HepG2 (cell line): ENCODE results near the gene ZNF225. TPM values are rescaled to one million over a fixed set of nuclear protein-coding genes. Genes with fewer than 3 reads are reported as not detected.
A peak's percentile ranks its signal among the peaks of the same experiment; 100 is the strongest.

Experiments
- CC2D1A ChIP-seq: sonication (generic); formaldehyde crosslinking; IDR thresholded peaks from 2 replicates; pipeline ENCODE4 v1.8.1; 2023; ENCODE audit warnings: mild to moderate bottlenecking, missing genetic modification reagents
- ETV5 ChIP-seq: IDR thresholded peaks from 2 replicates; pipeline ENCODE4 v1.6.1; 2018; ENCODE audit warnings: missing biosample characterization, missing genetic modification reagents, inconsistent platforms, borderline replicate concordance
- IRF2 ChIP-seq: IDR thresholded peaks from 2 replicates; pipeline ENCODE4 v1.6.1; 2018; ENCODE audit warnings: missing genetic modification reagents, missing compliant biosample characterization
- KLF15 ChIP-seq: sonication (generic); formaldehyde crosslinking; IDR thresholded peaks from 2 replicates; pipeline ENCODE4 v1.8.1; 2023; ENCODE audit warnings: borderline replicate concordance, mild to moderate bottlenecking, inconsistent platforms, missing genetic modification reagents, mixed read lengths
- MAFK ChIP-seq, 2 experiments: IDR thresholded peaks in 1 of 2; conservative IDR thresholded peaks in 1 of 2; 2 replicates each; pipeline ENCODE4 v1.6.1; 2011; ENCODE audit warnings: improper control_type of control experiment in 2 of 2, low read length in 2 of 2
- MED1 ChIP-seq: sonication (generic); formaldehyde crosslinking; IDR thresholded peaks from 2 replicates; pipeline ENCODE4 v1.4.0; 2020; ENCODE audit warnings: missing genetic modification reagents
- MLLT10 ChIP-seq: sonication (generic); formaldehyde crosslinking; IDR thresholded peaks from 2 replicates; pipeline ENCODE4 v1.4.0; 2020; ENCODE audit warnings: missing genetic modification reagents
- NFKBIZ ChIP-seq: IDR thresholded peaks from 2 replicates; pipeline ENCODE4 v1.6.1; 2018; ENCODE audit warnings: missing genetic modification reagents, missing compliant biosample characterization
- RARG ChIP-seq: sonication (generic); formaldehyde crosslinking; IDR thresholded peaks from 2 replicates; pipeline ENCODE4 v1.4.0; 2020; ENCODE audit warnings: low read depth, mild to moderate bottlenecking, missing genetic modification reagents
- SPEN ChIP-seq: sonication (generic); formaldehyde crosslinking; IDR thresholded peaks from 2 replicates; pipeline ENCODE4 v1.5.1; 2020; ENCODE audit warnings: low read depth, mild to moderate bottlenecking, missing genetic modification reagents
- TAF1 ChIP-seq: sonication (generic); formaldehyde crosslinking; IDR thresholded peaks from 2 replicates; pipeline ENCODE4 v1.4.0; 2020; ENCODE audit warnings: missing genetic modification reagents
- TBX3 ChIP-seq: fragments of 450-650 bp; IDR thresholded peaks from 2 replicates; pipeline ENCODE4 v1.6.1; 2017; ENCODE audit warnings: antibody characterized with exemption, mild to moderate bottlenecking, inconsistent platforms, borderline replicate concordance
- YY1 ChIP-seq: IDR thresholded peaks from 2 replicates; pipeline ENCODE4 v1.6.1; 2011; ENCODE audit warnings: low read length, low read depth, moderate library complexity, mild to moderate bottlenecking; ENCODE audit not compliant: insufficient read depth, insufficient replicate concordance
- ZC3H4 ChIP-seq: sonication (generic); formaldehyde crosslinking; IDR thresholded peaks from 2 replicates; pipeline ENCODE4 v1.4.0; 2020; ENCODE audit warnings: missing genetic modification reagents, borderline replicate concordance
- ZNF20 ChIP-seq: sonication (generic); formaldehyde crosslinking; IDR thresholded peaks from 2 replicates; pipeline ENCODE4 v1.4.0; 2020; ENCODE audit warnings: mild to moderate bottlenecking, moderate library complexity, missing genetic modification reagents
- ZNF234 ChIP-seq: sonication (generic); formaldehyde crosslinking; conservative IDR thresholded peaks from 2 replicates; pipeline ENCODE4 v1.5.1; 2020; ENCODE audit warnings: mild to moderate bottlenecking, missing genetic modification reagents
- ZNF549 ChIP-seq: sonication (generic); formaldehyde crosslinking; IDR thresholded peaks from 2 replicates; pipeline ENCODE4 v1.5.0; 2020; ENCODE audit warnings: missing genetic modification reagents
- ZNF607 ChIP-seq: sonication (generic); formaldehyde crosslinking; IDR thresholded peaks from 2 replicates; pipeline ENCODE4 v1.5.1; 2020; ENCODE audit warnings: missing genetic modification reagents, mild to moderate bottlenecking, borderline replicate concordance
- ZNF768 ChIP-seq: sonication (generic); formaldehyde crosslinking; IDR thresholded peaks from 2 replicates; pipeline ENCODE4 v1.4.0; 2020; ENCODE audit warnings: missing genetic modification reagents
- ZNF777 ChIP-seq: sonication (generic); formaldehyde crosslinking; IDR thresholded peaks from 2 replicates; pipeline ENCODE4 v1.4.0; 2020; ENCODE audit warnings: missing genetic modification reagents
- polyA plus RNA-seq, 8 experiments: library from polyadenylated mRNA; depleted of rRNA in 3 of 8; stranded (reverse) in 7 of 8; unstranded in 1 of 8; fragments of >200 nt; fragmentation: Illumina TruSeq in 4 of 8; extraction: Trizol in 4 of 8; gene quantifications; 2 replicates each; pipeline versions ENCODE4 v1.2.1 to v1.2.3, GENCODE V29; 2011 to 2016; ENCODE audit warnings: low read depth in 4 of 8, missing spikeins in 1 of 8, mixed read lengths in 1 of 8; ENCODE audit not compliant: insufficient read depth in 1 of 8
- total RNA-seq, 5 experiments: library from RNA; depleted of rRNA; stranded (reverse); fragments of >200 nt; fragmentation: Illumina TruSeq; extraction: Trizol; gene quantifications; 2 replicates each; pipeline ENCODE4 v1.2.3, GENCODE V29; 2016; ENCODE audit warnings: low read depth in 1 of 5
- TF ChIP-seq, protein P1 (sequence below): IDR thresholded peaks from 2 replicates; pipeline ENCODE4 v1.6.1; 2016; ENCODE audit warnings: mild to moderate bottlenecking, missing biosample characterization, missing genetic modification reagents
- TF ChIP-seq, protein P2 (sequence below): sonication (generic); formaldehyde crosslinking; IDR thresholded peaks from 2 replicates; pipeline ENCODE4 v1.5.1; 2020; ENCODE audit warnings: mild to moderate bottlenecking, missing genetic modification reagents, moderate library complexity
- TF ChIP-seq, protein P3 (sequence below): sonication (generic); formaldehyde crosslinking; IDR thresholded peaks from 2 replicates; pipeline ENCODE4 v1.8.0; 2022; ENCODE audit warnings: missing genetic modification reagents, mild to moderate bottlenecking, borderline replicate concordance
- TF ChIP-seq, protein P4 (sequence below): sonication (generic); formaldehyde crosslinking; IDR thresholded peaks from 2 replicates; pipeline ENCODE4 v1.4.0; 2020; ENCODE audit warnings: mild to moderate bottlenecking, missing genetic modification reagents

ZNF225 gene
- total and polyA plus RNA-seq, 2 of the 13 experiments (the other 11 are each of a cell fraction or from before 2014, with no cell fraction given): 0.87 to 3.3 TPM

DNA sequence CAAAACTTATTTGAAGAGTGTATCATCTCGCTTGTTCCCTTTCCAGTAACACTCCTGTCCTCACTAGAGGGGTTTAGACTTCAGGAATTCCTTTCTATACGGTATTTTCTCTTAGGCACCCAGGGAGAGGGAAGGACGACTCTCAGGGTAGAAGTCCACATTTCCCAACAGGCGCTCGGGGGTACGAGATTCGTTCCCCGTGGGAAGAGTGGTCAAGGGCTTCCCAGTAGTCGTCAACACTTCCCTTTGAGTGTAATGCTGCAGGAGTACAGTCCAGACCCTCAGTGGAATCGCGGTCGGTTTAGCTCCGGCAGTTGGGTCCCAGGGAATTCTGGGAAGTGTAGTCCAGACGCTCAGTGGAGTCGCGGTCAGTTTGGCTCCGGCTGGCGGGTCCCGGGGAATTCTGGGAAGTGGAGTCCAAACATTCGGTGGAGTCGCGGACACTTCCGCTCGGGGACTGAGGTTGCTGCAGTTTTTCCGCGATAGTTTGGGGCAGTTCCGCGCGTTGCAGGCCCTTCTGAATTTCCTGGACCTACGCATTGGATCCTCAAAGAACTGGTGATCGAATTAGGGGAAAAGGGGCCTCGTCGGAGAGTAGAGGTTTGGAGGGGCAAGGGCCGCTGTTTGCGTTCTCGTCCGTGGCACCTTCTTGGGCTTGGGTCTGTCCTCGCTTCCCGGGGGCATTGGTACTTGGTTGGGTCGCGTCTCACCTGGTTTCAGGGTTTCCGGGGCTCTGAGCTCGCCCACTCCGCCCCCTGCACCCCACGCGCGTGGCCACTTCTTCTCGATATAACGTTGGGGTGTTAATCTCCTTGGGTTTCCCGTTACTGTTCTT, 19.1 kb upstream of the ZNF225 start, which contains the start of gene ZNF224 (continued):
- TF ChIP-seq ZNF549 (CRISPR knock-in tag) (no peak), MLLT10 (CRISPR knock-in tag) (no peak), RARG (CRISPR knock-in tag) (no peak), ZNF607 (no peak), ZNF234 (CRISPR knock-in tag) (no peak), TAF1 (CRISPR knock-in tag) (peak; percentile 61; the same call in 1 of the 2 replicates), MAFK (conservative IDR thresholded peaks at IDR 0.05 in 1 of 2, IDR thresholded peaks at IDR 0.05 in 1 of 2; ENCODE audit: low read length in 2 of 2) (no peak), YY1 (peak; percentile 72), NFKBIZ (CRISPR knock-in tag) (no peak), SPEN (CRISPR knock-in tag) (peak; percentile 71), ZNF777 (CRISPR knock-in tag) (no peak; the same call in none of the 2 replicates), ZNF20 (CRISPR knock-in tag) (no peak), ETV5 (CRISPR knock-in tag) (peak; percentile 59), MED1 (peak; percentile 66), ZNF768 (CRISPR knock-in tag) (no peak), ZC3H4 (no peak), KLF15 (CRISPR knock-in tag) (no peak), CC2D1A (CRISPR knock-in tag) (no peak), IRF2 (CRISPR knock-in tag) (peak; percentile 95), TBX3 (no peak)
- TF ChIP-seq, protein P1, sequence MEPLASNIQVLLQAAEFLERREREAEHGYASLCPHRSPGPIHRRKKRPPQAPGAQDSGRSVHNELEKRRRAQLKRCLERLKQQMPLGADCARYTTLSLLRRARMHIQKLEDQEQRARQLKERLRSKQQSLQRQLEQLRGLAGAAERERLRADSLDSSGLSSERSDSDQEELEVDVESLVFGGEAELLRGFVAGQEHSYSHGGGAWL (CRISPR knock-in tag): no peak
- TF ChIP-seq, protein P2, sequence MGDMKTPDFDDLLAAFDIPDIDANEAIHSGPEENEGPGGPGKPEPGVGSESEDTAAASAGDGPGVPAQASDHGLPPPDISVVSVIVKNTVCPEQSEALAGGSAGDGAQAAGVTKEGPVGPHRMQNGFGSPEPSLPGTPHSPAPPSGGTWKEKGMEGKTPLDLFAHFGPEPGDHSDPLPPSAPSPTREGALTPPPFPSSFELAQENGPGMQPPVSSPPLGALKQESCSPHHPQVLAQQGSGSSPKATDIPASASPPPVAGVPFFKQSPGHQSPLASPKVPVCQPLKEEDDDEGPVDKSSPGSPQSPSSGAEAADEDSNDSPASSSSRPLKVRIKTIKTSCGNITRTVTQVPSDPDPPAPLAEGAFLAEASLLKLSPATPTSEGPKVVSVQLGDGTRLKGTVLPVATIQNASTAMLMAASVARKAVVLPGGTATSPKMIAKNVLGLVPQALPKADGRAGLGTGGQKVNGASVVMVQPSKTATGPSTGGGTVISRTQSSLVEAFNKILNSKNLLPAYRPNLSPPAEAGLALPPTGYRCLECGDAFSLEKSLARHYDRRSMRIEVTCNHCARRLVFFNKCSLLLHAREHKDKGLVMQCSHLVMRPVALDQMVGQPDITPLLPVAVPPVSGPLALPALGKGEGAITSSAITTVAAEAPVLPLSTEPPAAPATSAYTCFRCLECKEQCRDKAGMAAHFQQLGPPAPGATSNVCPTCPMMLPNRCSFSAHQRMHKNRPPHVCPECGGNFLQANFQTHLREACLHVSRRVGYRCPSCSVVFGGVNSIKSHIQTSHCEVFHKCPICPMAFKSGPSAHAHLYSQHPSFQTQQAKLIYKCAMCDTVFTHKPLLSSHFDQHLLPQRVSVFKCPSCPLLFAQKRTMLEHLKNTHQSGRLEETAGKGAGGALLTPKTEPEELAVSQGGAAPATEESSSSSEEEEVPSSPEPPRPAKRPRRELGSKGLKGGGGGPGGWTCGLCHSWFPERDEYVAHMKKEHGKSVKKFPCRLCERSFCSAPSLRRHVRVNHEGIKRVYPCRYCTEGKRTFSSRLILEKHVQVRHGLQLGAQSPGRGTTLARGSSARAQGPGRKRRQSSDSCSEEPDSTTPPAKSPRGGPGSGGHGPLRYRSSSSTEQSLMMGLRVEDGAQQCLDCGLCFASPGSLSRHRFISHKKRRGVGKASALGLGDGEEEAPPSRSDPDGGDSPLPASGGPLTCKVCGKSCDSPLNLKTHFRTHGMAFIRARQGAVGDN (CRISPR knock-in tag): peak; percentile 57
- TF ChIP-seq, protein P3, sequence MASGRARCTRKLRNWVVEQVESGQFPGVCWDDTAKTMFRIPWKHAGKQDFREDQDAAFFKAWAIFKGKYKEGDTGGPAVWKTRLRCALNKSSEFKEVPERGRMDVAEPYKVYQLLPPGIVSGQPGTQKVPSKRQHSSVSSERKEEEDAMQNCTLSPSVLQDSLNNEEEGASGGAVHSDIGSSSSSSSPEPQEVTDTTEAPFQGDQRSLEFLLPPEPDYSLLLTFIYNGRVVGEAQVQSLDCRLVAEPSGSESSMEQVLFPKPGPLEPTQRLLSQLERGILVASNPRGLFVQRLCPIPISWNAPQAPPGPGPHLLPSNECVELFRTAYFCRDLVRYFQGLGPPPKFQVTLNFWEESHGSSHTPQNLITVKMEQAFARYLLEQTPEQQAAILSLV: peak; percentile 39; the same call in 1 of the 2 replicates
- TF ChIP-seq, protein P4, sequence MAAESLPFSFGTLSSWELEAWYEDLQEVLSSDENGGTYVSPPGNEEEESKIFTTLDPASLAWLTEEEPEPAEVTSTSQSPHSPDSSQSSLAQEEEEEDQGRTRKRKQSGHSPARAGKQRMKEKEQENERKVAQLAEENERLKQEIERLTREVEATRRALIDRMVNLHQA: no peak
